Adrenal gland (tissue), 12 donors: ENCODE data around the gene OR14A16. TPM values are rescaled to one million over a fixed set of nuclear protein-coding genes. Genes with fewer than 3 reads are reported as not detected.

Experiments used
- DNase-seq, 7 donors: peaks; one replicate each; pipeline ENCODE4 v3.0.0-alpha.2; 2019 to 2020
- H3K27ac ChIP-seq, 5 donors: fragments of 200-600 bp; sonication (generic) in 4 of 5; 1 replicate in 3 of 5; 2 replicates in 2 of 5; pipeline versions ENCODE4 v1.5.1 to v1.8.0; 2016 to 2020; ENCODE audit warnings: mild to moderate bottlenecking in 1 of 5
- H3K27me3 ChIP-seq: fragments of 200-600 bp; 2 replicates; pipeline ENCODE4 v1.8.0; 2021
- H3K36me3 ChIP-seq, 2 donors: fragments of 200-600 bp; replicated peaks in 1 of 2; 1 replicate in 1 of 2; 2 replicates in 1 of 2; pipeline versions ENCODE4 v1.5.1 to v1.8.0; 2018 to 2022
- H3K4me1 ChIP-seq, 2 donors: fragments of 200-600 bp; replicated peaks in 1 of 2; 1 replicate in 1 of 2; 2 replicates in 1 of 2; pipeline versions ENCODE4 v1.5.1 to v1.8.0; 2018 to 2021
- H3K4me3 ChIP-seq, 4 donors: fragments of 200-600 bp; sonication (generic) in 3 of 4; one replicate each; pipeline ENCODE4 v1.5.1; 2016 to 2018
- H3K9me3 ChIP-seq, 3 donors: fragments of 200-600 bp; sonication (generic) in 1 of 3; replicated peaks in 1 of 3; 1 replicate in 2 of 3; 2 replicates in 1 of 3; pipeline versions ENCODE4 v1.5.1 to v1.8.0; 2016 to 2021
- CTCF ChIP-seq, 6 experiments: fragments of 450-650 bp in 4 of 6; fragments of 200-600 bp in 2 of 6; sonication (generic) in 1 of 6; IDR thresholded peaks; 1 replicate in 5 of 6; 2 replicates in 1 of 6; pipeline versions ENCODE4 v1.5.1 to v1.8.0; 2016 to 2021; ENCODE audit warnings: antibody characterized with exemption in 6 of 6, mild to moderate bottlenecking in 2 of 6, moderate library complexity in 1 of 6
- POLR2A ChIP-seq, 2 donors: fragments of 450-650 bp; IDR thresholded peaks; one replicate each; pipeline ENCODE4 v1.6.1; 2017; ENCODE audit warnings: antibody characterized with exemption in 2 of 2, mild to moderate bottlenecking in 2 of 2, moderate library complexity in 1 of 2
- WGBS, 4 donors: extraction: QIAGEN DNeasy Blood & Tissue Kit in 2 of 4; methylation state at CpG; one replicate each; pipeline versions ENCODE4 v1.1.5 to v1.1.7; 2013 to 2017; 5-methylcytosine and 5-hydroxymethylcytosine counted together
- intact Hi-C, 2 donors: fragments of 100-400 bp; cut with DNase I; formaldehyde crosslinking; loops; one replicate each; pipeline versions ENCODE4 v1.14.1 to v1.15.0; 2022 to 2023
- polyA plus RNA-seq, 3 donors: library from polyadenylated mRNA; stranded (reverse); fragments of 200-250 nt in 2 of 3; fragments of 350-450 nt in 1 of 3; fragmentation: Illumina TruSeq in 1 of 3; extraction: RNeasy Lipid Tissue Mini Kit (QIAGEN cat#74804) in 1 of 3; gene quantifications; one replicate each; pipeline ENCODE4 v1.2.3, GENCODE V29; 2013 to 2014
- total RNA-seq, 9 donors: library from RNA; depleted of rRNA in 4 of 9; stranded (reverse); fragments of >200 nt in 4 of 9; fragments of 120-200 nt in 1 of 9; fragmentation: NEBNext Ultra II Directional in 1 of 9; extraction: Animal tissue kit (Norgen Biotek cat#: 25700) in 1 of 9; gene quantifications; one replicate each; pipeline versions ENCODE4 v1.1.0 to v1.2.4, GENCODE V29; 2013 to 2023
- donor health status: healthy with polysubstance abuse.
- donor health status: Bipolar disorder and iron deficiency.
- donor health status: DM: yes; HTN: yes; CAD: no.
- donor health status: DM: no; HTN: no; CAD: no.
- donor health status: DM: no; HTN: no; CAD: no.
- donor health status: DM: yes; HTN: yes; CAD: no.

The OR14A16 gene
- total and polyA plus RNA-seq, 12 donors = not detected

GRCh38 chr1:247825362-247825761 lies 1.4 kb upstream of the OR14A16 start:
- intact Hi-C loops = no loop called here
- TF ChIP-seq CTCF (IDR thresholded peaks at IDR 0.05) (no peak), POLR2A (IDR thresholded peaks at IDR 0.05) (no peak)
- DNase-seq = no peak

GRCh38 chr1:247822060-247822459 lies 1.9 kb downstream of the OR14A16 start:
- Histone ChIP-seq H3K9me3 (peaks cover 0 to 9% (median 0%) of the 10 kb centered on the region in 3 donors), H3K36me3 (no peaks in the 10 kb centered on the region), H3K4me3 (no peak overlapping the region), H3K27me3 (no peaks in the 10 kb centered on the region), H3K27ac (no peak overlapping the region), H3K4me1 (no peaks in the 10 kb centered on the region)
- intact Hi-C loops = no loop called here
- no peak for DNase-seq
- 40 to 78% (median 67%) methylated on average over 1 to 2 of the region's 2 CpGs for WGBS, 4 donors
- no peak for TF ChIP-seq POLR2A (IDR thresholded peaks at IDR 0.05)
- no peak for TF ChIP-seq CTCF (IDR thresholded peaks at IDR 0.05)

More at GRCh38 chr1:247825362-247825761, 1.4 kb upstream of the OR14A16 start:
- 81 to 93% (median 83%) methylated on average over 12 to 13 of the region's 13 CpGs for WGBS, 4 donors
- Histone ChIP-seq H3K27me3 (no peaks in the 10 kb centered on the region), H3K4me3 (no peak overlapping the region), H3K36me3 (no peaks in the 10 kb centered on the region), H3K4me1 (no peaks in the 10 kb centered on the region), H3K27ac (no peak overlapping the region), H3K9me3 (peaks cover 0 to 9% (median 0%) of the 10 kb centered on the region in 3 donors)

- no peak for DNase-seq
- intact Hi-C loops = no loop called here
- Histone ChIP-seq H3K27ac (no peak overlapping the region), H3K36me3 (no peaks in the 10 kb centered on the region), H3K4me1 (no peaks in the 10 kb centered on the region), H3K27me3 (no peaks in the 10 kb centered on the region), H3K4me3 (no peak overlapping the region), H3K9me3 (no peaks in the 10 kb centered on the region)
- 64 to 67% (median 66%) methylated on average over 2 of the region's 2 CpGs for WGBS, 4 donors
- no peak for TF ChIP-seq POLR2A (IDR thresholded peaks at IDR 0.05)
- no peak for TF ChIP-seq CTCF (IDR thresholded peaks at IDR 0.05)
Observed at GRCh38 chr1:247812637-247813036, 11.3 kb downstream of the OR14A16 start.

GRCh38 chr1:247797518-247797917 lies 26.4 kb downstream of the OR14A16 start:
- Histone ChIP-seq H3K9me3 (no peaks in the 10 kb centered on the region), H3K36me3 (no peaks in the 10 kb centered on the region), H3K27me3 (no peaks in the 10 kb centered on the region), H3K27ac (no peak overlapping the region), H3K4me1 (no peaks in the 10 kb centered on the region), H3K4me3 (no peak overlapping the region)
- WGBS, 4 donors = 0 to 35% (median 33%) methylated on average over 2 of the region's 2 CpGs
- intact Hi-C loops = no loop called here
- TF ChIP-seq POLR2A (IDR thresholded peaks at IDR 0.05) (no peak), CTCF (IDR thresholded peaks at IDR 0.05) (no peak)
- DNase-seq = no peak
